GM18498 (cell line): ENCODE data around the gene EFTUD2.
"Not testable (repeated sequence)": the region's sequence is repeated elsewhere in the genome, so short reads cannot be mapped to it uniquely, and the experiment has no call there.

ENCODE experiments used
- ATAC-seq: cut with Tn5 transposase; IDR thresholded peaks from one replicate; pipeline ENCODE4 v1.9.1; 2021; ENCODE audit warnings: mild to moderate bottlenecking, moderate library complexity; ENCODE audit not compliant: unreplicated experiment

The EFTUD2 gene

GRCh38 chr17:44818508-44818907 is 80.7 kb downstream of the EFTUD2 start:
- not testable (repeated sequence) for ATAC-seq

- ATAC-seq, result no peak
These were observed 87.0 kb downstream of the EFTUD2 start for GRCh38 chr17:44812263-44812662.

GRCh38 chr17:44808656-44809388 is 90.4 kb downstream of the EFTUD2 start:
- not testable (repeated sequence) for ATAC-seq

- ATAC-seq, result no peak
These were observed 91.1 kb downstream of the EFTUD2 start for GRCh38 chr17:44808156-44808555.

- ATAC-seq, result no peak
These were observed 91.5 kb downstream of the EFTUD2 start for GRCh38 chr17:44807817-44808155.

GRCh38 chr17:44807093-44807816 is 92.0 kb downstream of the EFTUD2 start:
- no peak for ATAC-seq

- no peak for ATAC-seq
These were observed 94.7 kb downstream of the EFTUD2 start for GRCh38 chr17:44804302-44805089.

GRCh38 chr17:44801880-44802279 is 97.4 kb downstream of the EFTUD2 start:
- ATAC-seq, result no peak
